SJSA1 (cell line): Measurements from ENCODE around the gene P2RX6. TPM values are rescaled to one million over a fixed set of nuclear protein-coding genes. Genes with fewer than 3 reads are reported as not detected.

Experiments
- DNase-seq, 2 experiments: peaks; one replicate each; pipeline ENCODE4 v3.0.0-alpha.2; 2015 to 2020; ENCODE audit warnings: low spot score in 2 of 2, low read depth in 1 of 2
- H3K27ac ChIP-seq: fragments of 250-450 bp; sonication (Bioruptor Pico); 2 replicates; pipeline ENCODE4 v1.5.1; 2020; ENCODE audit warnings: mild to moderate bottlenecking, moderate library complexity
- H3K27me3 ChIP-seq: fragments of 250-450 bp; sonication (Bioruptor Pico); replicated peaks from 2 replicates; pipeline ENCODE4 v1.5.1; 2020; ENCODE audit warnings: mild to moderate bottlenecking, moderate library complexity
- H3K36me3 ChIP-seq: fragments of 250-450 bp; sonication (Bioruptor Pico); 2 replicates; pipeline ENCODE4 v1.5.1; 2020; ENCODE audit warnings: mild to moderate bottlenecking
- H3K4me1 ChIP-seq: fragments of 250-450 bp; sonication (Bioruptor Pico); replicated peaks from 2 replicates; pipeline ENCODE4 v1.6.1; 2021; ENCODE audit warnings: mild to moderate bottlenecking
- H3K4me3 ChIP-seq: fragments of 250-450 bp; sonication (Bioruptor Pico); 2 replicates; pipeline ENCODE4 v1.5.1; 2020; ENCODE audit warnings: mild to moderate bottlenecking
- H3K9me3 ChIP-seq: fragments of 250-450 bp; sonication (Bioruptor Pico); replicated peaks from 2 replicates; pipeline ENCODE4 v1.5.1; 2020; ENCODE audit warnings: mild to moderate bottlenecking
- total RNA-seq: library from RNA; depleted of rRNA; stranded (reverse); fragments of >200 nt; shearing (Covaris generic); gene quantifications from 2 replicates; pipeline ENCODE4 v1.2.3, GENCODE V29; 2014

P2RX6 gene
- total RNA-seq, 1 experiment from 2014 or later: 0.05 TPM

DNA sequence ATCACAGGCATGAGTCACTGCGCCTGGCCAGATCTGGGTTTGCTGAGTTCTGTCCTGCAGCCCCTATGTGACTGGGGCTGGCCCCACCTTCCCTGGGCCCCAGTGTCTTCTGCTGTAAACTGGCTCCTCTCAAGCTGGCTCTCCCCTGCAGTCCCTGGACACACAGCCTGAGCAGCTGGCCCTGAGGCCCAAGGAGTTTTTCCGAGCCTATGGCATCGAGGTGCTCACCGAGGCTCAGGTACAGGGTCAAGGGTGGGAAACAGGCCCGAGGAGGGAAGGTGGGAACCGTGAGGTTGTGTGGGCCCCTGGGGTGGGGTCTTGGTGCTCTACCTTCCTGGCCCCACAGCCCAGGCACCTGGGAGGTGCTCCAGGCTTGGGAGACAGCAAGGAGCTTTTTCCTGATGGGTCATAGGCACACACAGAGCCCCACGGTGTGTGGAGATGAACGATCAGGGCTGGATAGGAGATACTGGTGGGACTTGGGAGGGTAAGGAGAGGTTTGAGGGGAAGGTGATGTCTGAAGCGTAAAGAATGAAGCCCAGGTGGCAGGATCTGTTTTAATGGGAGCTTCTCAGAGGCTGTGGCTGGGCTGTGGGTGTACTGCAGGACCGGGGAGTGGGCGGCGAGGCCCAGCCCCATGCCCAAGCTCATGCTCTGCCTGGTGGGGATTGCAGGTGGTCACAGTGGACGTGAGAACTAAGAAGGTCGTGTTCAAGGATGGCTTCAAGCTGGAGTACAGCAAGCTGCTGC is 39.2 kb upstream of the P2RX6 start:
- no peaks in the 10 kb centered on the region for H3K27me3 ChIP-seq
- no peak overlapping the region for H3K4me3 ChIP-seq
- peaks cover 13% of the 10 kb centered on the region for H3K4me1 ChIP-seq
- H3K36me3 ChIP-seq: no peaks in the 10 kb centered on the region
- peaks cover 7% of the 10 kb centered on the region; the same call in 1 of the 2 replicates for H3K9me3 ChIP-seq
- no peak for DNase-seq
- H3K27ac ChIP-seq: no peak overlapping the region

DNA sequence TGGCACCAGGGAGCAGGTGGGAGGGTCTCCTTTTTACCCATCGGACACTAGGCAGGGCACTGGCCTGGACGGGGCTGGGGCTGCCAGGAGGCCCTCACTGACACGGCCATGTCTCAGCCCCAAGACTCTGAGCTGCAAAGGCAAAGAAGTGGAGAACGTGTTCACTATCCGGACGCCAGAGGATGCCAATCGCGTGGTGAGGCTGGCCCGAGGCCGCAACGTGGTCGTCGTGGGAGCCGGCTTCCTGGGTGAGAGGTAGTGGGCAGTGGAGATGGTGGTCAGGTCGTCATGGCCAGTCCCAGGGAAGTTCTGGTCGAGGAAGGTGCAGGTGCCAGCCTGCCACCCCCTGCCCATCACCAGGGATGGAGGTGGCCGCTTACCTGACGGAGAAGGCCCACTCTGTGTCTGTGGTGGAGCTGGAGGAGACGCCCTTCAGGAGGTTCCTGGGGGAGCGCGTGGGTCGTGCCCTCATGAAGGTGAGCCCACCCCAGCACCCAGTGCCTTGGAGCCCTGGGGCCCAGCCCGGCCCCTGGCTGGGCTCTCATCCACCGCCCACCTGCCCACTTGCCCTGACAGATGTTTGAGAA is 38.6 kb upstream of the P2RX6 start:
- H3K9me3 ChIP-seq: peaks cover 7% of the 10 kb centered on the region; the same call in 1 of the 2 replicates
- H3K36me3 ChIP-seq: no peaks in the 10 kb centered on the region
- peaks cover 17% of the 10 kb centered on the region for H3K4me1 ChIP-seq
- DNase-seq: no peak
- no peak overlapping the region for H3K4me3 ChIP-seq
- no peak overlapping the region for H3K27ac ChIP-seq
- no peaks in the 10 kb centered on the region for H3K27me3 ChIP-seq

DNA sequence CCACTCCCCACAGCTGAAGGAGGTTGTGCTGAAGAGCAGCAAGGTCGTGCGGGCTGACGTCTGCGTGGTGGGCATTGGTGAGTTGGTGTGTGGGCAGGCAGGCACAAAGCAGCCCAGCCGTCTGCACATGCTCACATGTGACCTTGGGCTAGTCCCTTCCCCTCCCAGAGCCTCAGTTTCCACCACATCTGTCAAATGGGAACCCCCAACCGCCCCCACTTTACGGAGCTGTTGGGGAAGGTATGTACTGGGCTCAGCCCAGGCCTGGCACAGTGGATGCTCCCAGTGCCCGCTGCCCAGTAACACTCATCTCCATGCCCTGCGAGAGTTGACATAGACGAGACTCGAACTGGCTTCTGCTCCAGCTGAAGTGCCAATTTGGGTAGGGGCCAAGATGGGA is 37.9 kb upstream of the P2RX6 start:
- no peak for DNase-seq
- H3K36me3 ChIP-seq: peaks cover 3% of the 10 kb centered on the region
- peaks cover 20% of the 10 kb centered on the region for H3K4me1 ChIP-seq
- H3K27ac ChIP-seq: no peak overlapping the region
- no peak overlapping the region for H3K4me3 ChIP-seq
- no peaks in the 10 kb centered on the region for H3K27me3 ChIP-seq
- peaks cover 8% of the 10 kb centered on the region; the same call in 1 of the 2 replicates for H3K9me3 ChIP-seq

DNA sequence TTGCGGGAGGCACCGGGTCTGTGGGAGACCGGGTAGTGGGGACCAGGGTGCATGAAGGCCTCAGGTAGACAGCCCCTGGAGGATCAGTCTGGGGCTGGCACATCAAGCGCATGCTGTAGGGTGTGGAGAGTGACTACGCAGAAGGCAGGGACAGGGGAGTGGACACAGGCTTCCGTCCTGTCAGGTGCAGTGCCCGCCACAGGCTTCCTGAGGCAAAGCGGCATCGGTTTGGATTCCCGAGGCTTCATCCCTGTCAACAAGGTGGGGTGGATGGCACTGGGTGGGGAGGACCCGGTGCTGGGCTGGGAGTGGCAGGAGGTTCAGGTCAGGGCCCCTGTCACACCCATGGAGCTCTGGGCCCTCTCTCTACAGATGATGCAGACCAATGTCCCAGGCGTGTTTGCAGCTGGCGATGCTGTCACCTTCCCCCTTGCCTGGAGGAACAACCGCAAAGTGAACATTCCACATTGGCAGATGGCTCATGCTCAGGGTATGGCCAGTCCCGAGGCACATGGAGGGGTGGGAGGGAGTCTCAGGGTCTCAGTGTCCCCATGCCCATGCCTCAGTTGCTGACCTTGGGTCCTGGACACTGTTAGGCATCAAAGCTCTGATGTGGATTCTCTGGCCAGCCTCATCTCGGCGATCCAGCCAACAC is 37.3 kb upstream of the P2RX6 start:
- H3K4me1 ChIP-seq: peaks cover 20% of the 10 kb centered on the region
- no peak overlapping the region for H3K27ac ChIP-seq
- peaks cover 8% of the 10 kb centered on the region for H3K36me3 ChIP-seq
- H3K4me3 ChIP-seq: no peak overlapping the region
- DNase-seq: no peak
- H3K9me3 ChIP-seq: peaks cover 10% of the 10 kb centered on the region; the same call in 1 of the 2 replicates
- no peaks in the 10 kb centered on the region for H3K27me3 ChIP-seq

DNA sequence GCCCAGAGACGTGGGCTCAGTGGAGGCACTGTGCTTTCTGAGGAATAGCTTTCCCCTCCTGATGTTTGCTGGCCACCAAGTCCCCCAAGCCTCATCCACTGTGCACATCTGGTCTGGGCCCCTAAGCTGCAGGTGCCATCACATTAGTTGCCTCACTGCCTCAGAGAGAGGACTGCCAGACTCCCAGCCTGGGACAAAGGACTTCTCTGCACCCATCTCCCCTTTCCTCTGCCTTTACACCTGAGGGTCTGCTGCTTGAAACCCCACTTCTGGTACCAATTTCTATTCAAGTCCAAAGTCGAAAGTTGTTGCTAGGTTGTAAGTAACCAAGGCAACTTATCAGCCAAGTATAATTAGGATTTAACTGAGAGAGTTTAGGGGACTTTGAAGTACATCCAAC is 36.5 kb upstream of the P2RX6 start:
- H3K27ac ChIP-seq: no peak overlapping the region
- H3K27me3 ChIP-seq: no peaks in the 10 kb centered on the region
- H3K4me1 ChIP-seq: peaks cover 24% of the 10 kb centered on the region
- no peak for DNase-seq
- peaks cover 8% of the 10 kb centered on the region for H3K36me3 ChIP-seq
- H3K4me3 ChIP-seq: no peak overlapping the region
- H3K9me3 ChIP-seq: peaks cover 10% of the 10 kb centered on the region; the same call in 1 of the 2 replicates

DNA sequence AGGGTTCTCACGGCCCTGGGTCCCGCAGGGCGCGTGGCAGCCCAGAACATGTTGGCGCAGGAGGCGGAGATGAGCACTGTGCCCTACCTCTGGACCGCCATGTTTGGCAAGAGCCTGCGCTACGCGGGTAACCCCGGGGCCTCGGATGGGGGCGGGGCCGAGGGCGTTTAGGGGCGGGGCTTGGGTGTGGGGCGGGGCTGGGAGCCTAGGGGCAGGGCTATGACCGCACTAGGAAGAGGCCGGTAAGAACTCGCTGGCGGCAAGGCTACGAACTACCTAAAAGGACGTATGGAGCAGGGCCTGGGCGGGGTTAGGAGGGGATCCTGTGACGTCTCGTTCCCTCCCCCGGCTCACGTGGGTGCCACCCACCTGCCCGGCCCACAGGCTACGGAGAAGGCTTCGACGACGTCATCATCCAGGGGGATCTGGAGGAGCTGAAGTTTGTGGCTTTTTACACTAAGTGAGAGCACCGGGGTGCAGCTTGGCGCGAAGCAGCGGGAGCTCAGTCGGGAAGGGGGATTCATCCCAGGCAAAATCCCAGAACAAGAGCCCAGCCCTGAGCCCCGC is 35.6 kb upstream of the P2RX6 start:
- Histone ChIP-seq H3K27ac (no peak overlapping the region), H3K4me1 (peaks cover 24% of the 10 kb centered on the region), H3K9me3 (peaks cover 10% of the 10 kb centered on the region; the same call in 1 of the 2 replicates), H3K4me3 (no peak overlapping the region), H3K36me3 (peaks cover 13% of the 10 kb centered on the region), H3K27me3 (no peaks in the 10 kb centered on the region)
- no peak for DNase-seq

DNA sequence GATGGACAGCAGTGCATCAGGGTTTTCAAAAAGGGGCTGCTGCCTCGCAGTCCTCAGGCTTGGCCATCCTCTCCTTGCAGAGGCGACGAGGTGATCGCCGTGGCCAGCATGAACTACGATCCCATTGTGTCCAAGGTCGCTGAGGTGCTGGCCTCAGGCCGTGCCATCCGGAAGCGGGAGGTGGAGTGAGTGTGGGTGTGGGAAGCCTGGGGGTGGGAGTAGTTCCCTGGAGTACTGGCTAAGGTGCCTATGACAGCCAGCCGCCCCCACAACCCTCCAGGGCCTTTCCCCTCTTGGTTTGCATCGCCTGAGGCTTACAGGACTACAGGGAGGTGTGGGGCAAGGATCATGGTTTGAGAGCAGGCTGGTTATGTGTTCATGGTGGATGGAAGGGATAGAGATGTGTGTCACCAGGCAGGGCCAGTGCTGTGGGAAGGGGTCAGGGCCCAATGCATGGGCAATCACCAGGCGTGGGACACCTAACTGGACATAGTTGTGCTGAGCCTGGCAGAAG is 35.0 kb upstream of the P2RX6 start:
- DNase-seq: no peak
- Histone ChIP-seq H3K4me3 (no peak overlapping the region), H3K36me3 (peaks cover 15% of the 10 kb centered on the region)

DNA sequence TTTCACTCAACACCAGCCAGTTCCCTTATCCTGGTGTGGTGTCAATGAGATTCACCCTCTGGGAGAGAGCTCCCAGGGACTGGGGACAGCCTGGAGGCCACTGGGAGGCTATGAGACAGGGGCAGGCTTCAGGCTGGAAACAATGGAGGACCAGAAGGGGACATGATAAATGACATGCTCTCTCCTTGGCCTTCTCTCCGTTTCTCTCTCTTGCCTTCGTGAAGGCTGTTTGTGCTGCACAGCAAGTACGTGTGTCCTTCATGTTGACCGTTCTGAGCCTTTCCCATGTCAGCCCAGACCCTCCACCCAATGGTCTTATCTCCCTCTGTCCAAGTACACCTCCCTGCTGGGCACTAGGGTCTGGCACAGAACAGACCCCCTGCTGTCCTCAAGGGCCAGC is 34.4 kb upstream of the P2RX6 start:
- H3K27me3 ChIP-seq: no peaks in the 10 kb centered on the region
- peaks cover 24% of the 10 kb centered on the region for H3K4me1 ChIP-seq
- peaks cover 10% of the 10 kb centered on the region; the same call in 1 of the 2 replicates for H3K9me3 ChIP-seq
- no peak overlapping the region for H3K27ac ChIP-seq
- peaks cover 15% of the 10 kb centered on the region for H3K36me3 ChIP-seq
- no peak for DNase-seq
- no peak overlapping the region for H3K4me3 ChIP-seq

More for the DNA sequence above, 35.0 kb upstream of the P2RX6 start:
- H3K9me3 ChIP-seq: peaks cover 10% of the 10 kb centered on the region; the same call in 1 of the 2 replicates
- peaks cover 24% of the 10 kb centered on the region for H3K4me1 ChIP-seq
- no peak overlapping the region for H3K27ac ChIP-seq
- H3K27me3 ChIP-seq: no peaks in the 10 kb centered on the region

DNA sequence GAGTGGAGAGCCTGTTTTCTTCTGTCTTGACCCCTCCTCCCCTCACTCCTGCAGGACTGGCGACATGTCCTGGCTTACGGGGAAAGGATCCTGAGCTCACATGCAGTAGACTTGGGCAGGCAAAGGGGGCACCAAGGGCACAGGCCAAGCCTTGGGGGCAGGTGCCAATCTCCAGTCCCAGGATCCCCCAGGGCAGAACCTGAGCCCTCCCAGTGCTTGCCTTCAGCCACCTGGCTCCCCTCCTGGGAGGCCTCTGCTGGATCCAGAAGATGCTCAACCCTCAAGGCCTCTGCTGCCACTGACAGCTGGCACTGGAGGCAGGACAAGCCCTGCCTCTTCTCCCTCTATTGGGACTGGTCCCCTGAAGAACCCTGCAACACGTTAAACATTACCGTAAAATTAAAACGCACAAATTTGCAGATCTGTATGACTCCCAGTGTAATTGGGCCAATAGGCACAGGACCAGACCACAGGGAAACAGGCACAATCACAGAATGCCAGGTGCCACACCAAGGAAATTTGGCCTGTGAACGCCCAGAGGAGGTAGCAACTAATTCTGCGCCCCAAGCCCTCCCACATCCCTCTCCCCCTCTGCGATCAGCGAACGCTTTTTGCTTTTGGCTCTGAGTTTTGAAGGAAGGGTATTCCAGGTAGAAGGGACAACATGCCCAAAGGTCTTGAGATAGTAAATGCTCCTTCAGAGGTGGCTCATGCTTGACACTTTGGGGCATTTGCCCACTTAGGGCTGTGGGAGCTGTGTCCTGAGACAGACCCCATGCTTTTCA is 33.8 kb upstream of the P2RX6 start:
- Histone ChIP-seq H3K36me3 (peaks cover 18% of the 10 kb centered on the region), H3K9me3 (peaks cover 10% of the 10 kb centered on the region; the same call in 1 of the 2 replicates), H3K27ac (peak overlapping the region; percentile 64), H3K27me3 (no peaks in the 10 kb centered on the region), H3K4me3 (peak overlapping the region; percentile 91), H3K4me1 (peaks cover 24% of the 10 kb centered on the region)
- no peak for DNase-seq

DNA sequence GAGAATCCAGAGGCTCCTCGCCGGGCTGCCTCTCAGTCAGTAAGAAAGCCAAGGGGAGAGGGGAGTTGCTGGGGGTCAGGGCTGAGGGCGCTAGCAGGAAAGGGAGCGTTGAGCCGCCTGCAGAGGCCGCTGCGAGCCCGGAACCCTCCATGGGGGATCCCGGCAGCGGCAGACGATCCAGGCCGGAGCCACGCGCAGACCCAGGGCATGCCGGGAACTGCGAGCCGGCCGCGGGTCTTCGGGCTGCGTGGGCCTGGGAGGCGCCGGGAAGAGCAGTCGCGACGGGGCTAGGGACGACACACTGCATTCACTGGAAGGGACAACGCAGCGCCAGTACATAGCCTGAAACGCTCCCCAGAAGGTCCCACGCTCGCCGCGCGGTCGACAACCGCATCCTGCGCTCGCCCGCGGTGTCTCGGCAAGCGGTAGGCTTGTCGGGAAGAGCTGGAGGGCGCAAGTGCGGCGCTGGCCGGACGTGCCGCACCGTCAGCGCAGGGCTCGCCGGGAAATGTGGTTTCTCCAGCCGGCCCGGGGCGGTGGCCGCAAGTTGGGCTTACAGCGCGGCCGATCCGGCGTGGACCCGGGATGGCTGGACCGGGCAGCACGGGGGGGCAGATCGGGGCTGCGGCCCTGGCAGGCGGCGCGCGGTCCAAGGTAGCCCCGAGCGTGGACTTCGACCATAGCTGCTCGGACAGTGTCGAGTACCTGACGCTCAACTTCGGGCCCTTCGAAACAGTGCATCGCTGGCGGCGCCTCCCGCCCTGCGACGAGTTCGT is 33.0 kb upstream of the P2RX6 start, which contains the start of gene LZTR1:
Gene LZTR1 (plus strand): TSS at position 511 of the 776 bp plus-strand sequence. CDS start 75 bp downstream, at position 586.
- Histone ChIP-seq H3K4me1 (peaks cover 24% of the 10 kb centered on the region), H3K9me3 (peaks cover 10% of the 10 kb centered on the region; the same call in 1 of the 2 replicates), H3K27me3 (no peaks in the 10 kb centered on the region), H3K36me3 (peaks cover 22% of the 10 kb centered on the region), H3K4me3 (peak within 1 kb of the TSS; percentile 91), H3K27ac (peak within 1 kb of the TSS; percentile 64)
- peak; percentile 81 to 90 for DNase-seq

DNA sequence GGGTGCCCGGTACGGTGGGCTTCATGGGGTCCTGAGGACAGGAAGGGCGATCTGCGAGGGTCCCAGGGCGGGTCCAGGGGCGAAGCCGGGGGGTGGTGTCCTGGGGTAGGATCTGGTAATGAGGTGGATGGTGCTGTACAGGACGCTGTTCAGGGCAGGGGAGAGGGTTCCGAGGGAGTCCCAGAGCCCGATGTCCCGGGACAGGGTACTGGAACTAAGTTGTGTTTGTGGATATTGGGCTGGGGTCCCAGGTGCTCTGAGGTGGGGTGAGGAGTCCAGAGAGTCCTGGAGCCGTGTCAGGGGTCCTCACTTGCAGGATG is 32.4 kb upstream of the P2RX6 start:
- Histone ChIP-seq H3K9me3 (peaks cover 10% of the 10 kb centered on the region; the same call in 1 of the 2 replicates), H3K36me3 (peaks cover 24% of the 10 kb centered on the region), H3K27me3 (no peaks in the 10 kb centered on the region), H3K4me1 (peaks cover 24% of the 10 kb centered on the region), H3K27ac (peak overlapping the region; percentile 64), H3K4me3 (peak overlapping the region; percentile 91)
- no peak for DNase-seq

DNA sequence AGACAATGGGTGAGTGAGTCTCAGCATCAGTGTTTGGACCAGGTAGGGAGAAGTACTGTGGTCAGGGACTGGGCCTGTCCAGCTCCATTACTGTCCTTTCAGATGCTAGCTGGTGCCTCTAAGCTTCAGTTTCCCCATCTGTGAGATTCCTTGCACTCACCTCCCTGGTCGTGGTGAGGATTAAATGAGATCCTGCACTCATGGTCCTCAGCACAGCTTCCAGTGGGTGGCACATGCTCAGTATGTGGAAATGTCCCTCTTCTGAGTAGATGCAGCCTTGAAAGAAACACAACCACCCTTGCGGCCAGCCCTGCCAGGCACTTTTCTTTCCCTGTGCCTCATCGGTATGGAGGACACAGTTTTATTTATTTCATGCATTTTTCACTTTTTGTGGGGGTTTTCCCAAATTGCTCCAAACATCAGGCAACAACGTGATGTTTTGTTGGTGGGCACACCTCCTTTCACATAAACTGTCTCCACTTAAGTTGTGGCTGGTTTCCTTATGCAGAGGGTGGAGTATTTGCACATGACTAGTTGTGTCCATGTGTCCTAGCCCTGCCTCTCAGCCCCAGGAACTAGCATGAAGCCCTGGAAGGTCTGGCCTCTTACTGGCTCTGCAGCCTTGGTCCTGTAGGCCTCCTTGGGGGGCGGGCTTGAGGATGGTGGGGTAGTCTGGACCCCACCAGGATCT is 31.7 kb upstream of the P2RX6 start:
- DNase-seq: no peak
- H3K27me3 ChIP-seq: no peaks in the 10 kb centered on the region
- peaks cover 31% of the 10 kb centered on the region for H3K36me3 ChIP-seq
- H3K4me3 ChIP-seq: peak overlapping the region; percentile 91
- H3K27ac ChIP-seq: no peak overlapping the region
- H3K9me3 ChIP-seq: peaks cover 10% of the 10 kb centered on the region; the same call in 1 of the 2 replicates
- peaks cover 24% of the 10 kb centered on the region for H3K4me1 ChIP-seq
